ENCODE measurements around the gene EGR4.

The EGR4 gene

DNA sequence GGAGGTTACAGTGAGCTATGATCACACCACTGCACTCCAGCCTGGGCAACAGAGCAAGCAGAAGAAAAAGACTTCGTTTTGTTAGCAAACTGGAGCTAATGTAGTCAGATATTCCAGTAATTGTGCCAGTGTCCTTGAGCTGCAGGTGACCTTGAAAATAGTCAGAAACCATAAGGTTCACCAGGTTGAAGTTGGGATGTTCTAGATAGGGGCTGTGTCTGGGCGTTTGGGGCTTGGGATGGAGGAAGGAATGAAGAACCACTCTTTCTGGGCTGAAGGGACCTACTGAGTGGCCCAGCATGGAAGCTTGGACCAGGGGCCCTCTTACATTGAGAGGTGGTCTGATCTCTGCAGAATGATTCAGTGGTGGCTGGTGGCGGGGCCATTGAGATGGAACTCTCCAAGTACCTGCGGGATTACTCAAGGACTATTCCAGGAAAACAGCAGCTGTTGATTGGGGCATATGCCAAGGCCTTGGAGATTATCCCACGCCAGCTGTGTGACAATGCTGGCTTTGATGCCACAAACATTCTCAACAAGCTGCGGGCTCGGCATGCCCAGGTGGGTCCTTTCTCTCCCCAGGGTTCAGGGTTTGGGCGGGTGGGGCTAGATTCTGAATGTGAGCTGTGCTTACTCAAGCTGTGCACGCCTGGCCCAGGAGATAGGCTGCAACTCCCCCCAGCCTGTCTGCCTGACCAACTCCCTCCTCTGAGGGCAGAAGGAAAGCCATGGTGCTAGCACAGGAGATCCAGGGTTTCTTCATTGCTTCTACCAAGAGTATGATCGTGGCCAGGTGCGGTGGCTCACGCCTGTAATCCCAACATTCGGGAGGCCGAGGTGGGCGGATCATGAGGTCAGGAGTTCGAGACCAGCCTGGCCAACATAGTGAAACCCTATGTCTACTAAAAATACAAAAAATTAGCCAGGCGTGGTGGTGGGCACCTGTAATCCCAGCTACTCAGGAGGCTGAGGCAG is 42.2 kb downstream of the EGR4 start:
- DNase-seq (ENCODE audit: low read depth in 2 of 2): no peak

DNA sequence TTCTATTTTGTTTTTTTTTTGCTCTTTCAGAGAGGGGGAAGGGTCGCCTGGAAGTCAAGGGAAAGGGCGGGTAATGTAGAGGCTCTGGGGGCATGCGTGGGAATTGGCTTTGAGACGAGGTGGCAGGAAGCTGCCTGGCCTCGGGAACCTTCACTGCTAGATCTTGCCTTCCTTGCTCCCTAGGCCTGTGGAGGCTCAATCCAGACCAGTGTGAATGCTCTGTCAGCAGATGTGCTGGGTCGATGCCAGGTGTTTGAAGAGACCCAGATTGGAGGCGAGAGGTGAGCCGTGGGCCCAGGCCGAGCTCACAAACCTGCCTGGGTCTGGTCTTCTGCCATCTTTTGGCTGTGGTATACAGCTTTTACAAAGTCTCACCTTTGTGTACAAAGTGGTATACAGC is 43.7 kb downstream of the EGR4 start:
- no peak for DNase-seq (ENCODE audit: low read depth in 2 of 2)

DNA sequence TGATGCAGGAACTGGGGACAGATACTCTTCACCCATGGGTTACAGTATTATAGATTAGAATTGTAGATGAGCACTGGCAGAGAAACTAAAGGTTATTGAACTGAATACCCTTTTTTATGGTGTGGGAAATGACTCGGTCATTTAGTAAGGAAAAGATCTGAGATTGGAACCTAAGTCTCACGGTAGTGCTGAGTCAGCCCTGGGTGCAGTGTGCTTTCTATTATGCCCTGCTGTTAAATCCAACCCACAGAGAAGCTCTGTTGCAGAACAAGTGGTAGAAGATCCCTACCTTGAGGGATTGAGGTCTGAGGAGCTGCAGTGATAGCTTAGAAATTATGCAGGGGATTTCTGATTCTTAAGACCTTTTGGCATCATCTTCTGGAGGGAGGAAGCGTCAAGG is 46.5 kb downstream of the EGR4 start:
- no peak for DNase-seq (ENCODE audit: low read depth in 2 of 2)

DNA sequence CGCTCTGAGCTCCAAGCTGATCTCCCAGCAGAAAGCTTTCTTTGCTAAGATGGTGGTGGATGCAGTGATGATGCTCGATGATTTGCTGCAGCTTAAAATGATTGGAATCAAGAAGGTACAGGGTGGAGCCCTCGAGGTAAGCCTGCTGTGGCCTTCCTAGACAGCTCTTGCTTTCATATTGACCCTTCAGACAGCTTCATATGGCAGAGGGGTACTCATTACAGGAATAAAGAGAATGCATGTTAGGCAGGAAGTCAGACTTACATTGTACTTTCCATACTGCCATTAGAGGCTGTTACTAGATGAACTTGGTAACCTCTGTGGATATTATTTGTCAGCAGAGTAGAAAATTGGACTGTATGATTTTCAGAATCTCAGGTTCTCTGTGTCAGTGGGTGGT is 48.8 kb downstream of the EGR4 start:
- DNase-seq (ENCODE audit: low read depth in 2 of 2): no peak

DNA sequence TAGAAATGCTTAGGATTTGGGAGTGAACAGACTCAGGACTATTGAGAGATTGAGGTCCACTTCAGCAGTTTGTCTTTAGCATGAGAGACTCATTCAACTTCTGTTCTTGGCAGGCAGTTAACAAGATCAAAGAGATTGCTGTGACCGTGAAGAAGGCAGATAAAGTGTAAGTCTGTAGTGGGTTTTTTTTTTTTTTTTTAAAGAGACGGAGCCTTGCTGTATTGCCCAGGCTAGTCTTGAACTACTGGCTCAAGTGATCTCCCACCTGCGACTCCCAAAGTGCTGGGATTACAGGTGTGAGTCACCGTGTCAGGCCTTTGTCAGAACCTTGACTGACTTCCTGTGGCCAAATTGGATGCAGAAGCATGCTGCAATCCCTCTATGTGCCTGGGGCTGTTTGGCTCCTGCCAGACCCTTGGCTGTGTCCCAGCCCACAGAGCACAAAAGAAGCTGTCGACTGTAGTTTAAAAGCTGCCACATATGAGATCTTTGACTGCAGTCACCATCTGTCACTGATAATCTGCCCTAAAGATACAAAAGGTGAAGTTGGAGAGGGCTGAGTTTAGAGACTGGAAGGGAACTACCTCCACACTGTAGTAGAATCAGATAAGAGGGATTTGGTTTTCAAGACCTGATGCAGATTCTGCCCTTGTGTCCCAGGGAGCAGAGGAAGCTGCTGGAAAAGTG is 49.3 kb downstream of the EGR4 start:
- DNase-seq (ENCODE audit: low read depth in 2 of 2): no peak

Data from stimulated activated CD4-positive, alpha-beta T cell treated with anti-CD3 and anti-CD28 coated beads, Interleukin-4, amount 100 ng/mL, for 48 hours (primary cell).